Body of pancreas (tissue), 4 donors: Measurements from ENCODE around the gene WNT10A.

Source experiments
- CTCF ChIP-seq, 7 experiments: fragments of 450-650 bp in 4 of 7; fragments of 200-600 bp in 3 of 7; sonication (generic) in 3 of 7; IDR thresholded peaks; one replicate each; pipeline ENCODE4 v1.5.1; 2016 to 2019; ENCODE audit warnings: antibody characterized with exemption in 7 of 7
- POLR2A ChIP-seq, 3 donors: fragments of 450-650 bp; IDR thresholded peaks; one replicate each; pipeline ENCODE4 v1.6.1; 2016; ENCODE audit warnings: antibody characterized with exemption in 3 of 3, mild to moderate bottlenecking in 2 of 3

- no peak for TF ChIP-seq CTCF (IDR thresholded peaks at IDR 0.05)
- TF ChIP-seq POLR2A (IDR thresholded peaks at IDR 0.05), result no peak
These were observed 1.2 kb downstream of the WNT10A start for GRCh38 chr2:218881744-218882460.
